Endometrium (tissue), 2 donors: ENCODE data around the gene CAGE1.

ENCODE experiments used
- FAIRE-seq: peaks from 2 replicates; lab custom pipeline; 2012; peaks lifted over from hg19 to GRCh38; lab: Jason Lieb, UNC
- donor health status: control.
- donor health status: control.

Gene CAGE1

GRCh38 chr6:7389451-7390225, at the start of gene CAGE1, which contains the start of gene RIOK1:
Gene CAGE1 (minus strand): TSS chr6:7389742. CDS start chr6:7387173, 2,569 bp downstream.
Gene RIOK1 (plus strand): TSS chr6:7389808. CDS start chr6:7390003, 195 bp downstream.
- no peak for FAIRE-seq

- FAIRE-seq: no peak
These were observed 49.7 kb upstream of the CAGE1 start for GRCh38 chr6:7439228-7439627.

GRCh38 chr6:7438011-7438410, 48.5 kb upstream of the CAGE1 start:
- FAIRE-seq: no peak

- FAIRE-seq: no peak
These were observed 45.1 kb upstream of the CAGE1 start for GRCh38 chr6:7434672-7435071.

- FAIRE-seq: no peak
These were observed 43.6 kb upstream of the CAGE1 start for GRCh38 chr6:7433121-7433617.

- no peak for FAIRE-seq
These were observed 43.0 kb upstream of the CAGE1 start for GRCh38 chr6:7432391-7433120.

GRCh38 chr6:7431674-7432390, 42.3 kb upstream of the CAGE1 start:
- no peak for FAIRE-seq

- FAIRE-seq: no peak
These were observed 41.8 kb upstream of the CAGE1 start for GRCh38 chr6:7431313-7431673.

- FAIRE-seq: no peak
These were observed 37.1 kb upstream of the CAGE1 start for GRCh38 chr6:7426447-7427169.

- FAIRE-seq: no peak
These were observed 36.3 kb upstream of the CAGE1 start for GRCh38 chr6:7425808-7426190.

- peak; percentile 26 for FAIRE-seq
These were observed 35.6 kb upstream of the CAGE1 start for GRCh38 chr6:7424967-7425807.

GRCh38 chr6:7424058-7424457, 34.5 kb upstream of the CAGE1 start:
- FAIRE-seq: no peak

- no peak for FAIRE-seq
These were observed 31.5 kb upstream of the CAGE1 start for GRCh38 chr6:7421066-7421465.

GRCh38 chr6:7419065-7419464, 29.5 kb upstream of the CAGE1 start:
- no peak for FAIRE-seq

- FAIRE-seq: no peak
These were observed 28.8 kb upstream of the CAGE1 start for GRCh38 chr6:7418238-7418905.

GRCh38 chr6:7417684-7418083, 28.1 kb upstream of the CAGE1 start:
- FAIRE-seq: no peak

- no peak for FAIRE-seq
These were observed 25.3 kb upstream of the CAGE1 start for GRCh38 chr6:7414811-7415210.

GRCh38 chr6:7413151-7413823, 23.7 kb upstream of the CAGE1 start:
- FAIRE-seq: peak; percentile 91

- FAIRE-seq: no peak
These were observed 21.8 kb upstream of the CAGE1 start for GRCh38 chr6:7411328-7411727.

- FAIRE-seq: no peak
These were observed 21.3 kb upstream of the CAGE1 start for GRCh38 chr6:7410851-7411250.
